Esophagus muscularis mucosa (tissue), 3 donors: Measurements from ENCODE around the gene SDHAF4.
"Not testable (repeated sequence)": the region's sequence is repeated elsewhere in the genome, so short reads cannot be mapped to it uniquely, and the experiment has no call there.

ENCODE experiments used
- POLR2A ChIP-seq: fragments of 450-650 bp; IDR thresholded peaks from one replicate; pipeline ENCODE4 v1.6.1; 2017; ENCODE audit warnings: antibody characterized with exemption, moderate library complexity, mild to moderate bottlenecking, low read depth
- POLR2AphosphoS5 ChIP-seq, 2 donors: sonication (generic); formaldehyde crosslinking; IDR thresholded peaks; one replicate each; pipeline ENCODE4 v1.6.1; 2017; ENCODE audit warnings: antibody characterized with exemption in 2 of 2
- TF ChIP-seq, protein P1 (sequence below), 3 experiments: fragments of 200-600 bp in 2 of 3; fragments of 450-650 bp in 1 of 3; sonication (generic) in 2 of 3; IDR thresholded peaks; one replicate each; pipeline ENCODE4 v1.5.1; 2017 to 2019; ENCODE audit warnings: antibody characterized with exemption in 3 of 3, mild to moderate bottlenecking in 2 of 3, moderate library complexity in 1 of 3

DNA sequence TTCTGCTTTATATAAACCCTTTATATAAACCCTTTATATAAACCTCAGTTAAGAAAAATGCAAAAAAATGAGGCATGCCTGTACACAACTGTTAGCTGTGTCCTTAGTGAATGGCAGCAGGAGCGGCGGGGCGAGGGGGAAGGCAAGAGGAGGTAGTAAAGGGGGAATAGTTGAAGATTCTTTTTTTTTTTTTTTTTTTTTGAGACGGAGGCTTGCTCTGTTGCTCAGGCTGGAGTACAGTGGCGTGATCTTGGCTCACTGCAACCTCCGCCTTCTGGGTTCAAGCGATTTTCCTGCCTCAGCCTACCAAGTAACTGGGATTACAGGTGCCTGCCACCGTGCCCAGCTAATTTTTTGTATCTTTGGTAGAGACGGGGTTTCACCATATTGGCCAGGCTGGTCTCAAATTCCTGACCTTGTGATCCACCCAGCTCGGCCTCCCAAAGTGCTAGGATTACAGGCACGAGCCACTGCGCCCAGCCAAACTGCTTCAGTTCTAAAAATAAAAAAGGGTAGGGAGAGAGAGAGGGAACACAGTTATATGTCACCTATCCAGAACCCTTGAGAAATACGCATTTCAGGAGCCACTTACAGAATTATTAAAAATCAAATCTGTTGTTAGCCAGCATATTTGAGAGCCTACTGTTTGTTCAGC, 14.3 kb upstream of the SDHAF4 start:
- TF ChIP-seq POLR2A; POLR2AphosphoS5 (IDR thresholded peaks at IDR 0.05): not testable (repeated sequence)
- TF ChIP-seq, protein P1, sequence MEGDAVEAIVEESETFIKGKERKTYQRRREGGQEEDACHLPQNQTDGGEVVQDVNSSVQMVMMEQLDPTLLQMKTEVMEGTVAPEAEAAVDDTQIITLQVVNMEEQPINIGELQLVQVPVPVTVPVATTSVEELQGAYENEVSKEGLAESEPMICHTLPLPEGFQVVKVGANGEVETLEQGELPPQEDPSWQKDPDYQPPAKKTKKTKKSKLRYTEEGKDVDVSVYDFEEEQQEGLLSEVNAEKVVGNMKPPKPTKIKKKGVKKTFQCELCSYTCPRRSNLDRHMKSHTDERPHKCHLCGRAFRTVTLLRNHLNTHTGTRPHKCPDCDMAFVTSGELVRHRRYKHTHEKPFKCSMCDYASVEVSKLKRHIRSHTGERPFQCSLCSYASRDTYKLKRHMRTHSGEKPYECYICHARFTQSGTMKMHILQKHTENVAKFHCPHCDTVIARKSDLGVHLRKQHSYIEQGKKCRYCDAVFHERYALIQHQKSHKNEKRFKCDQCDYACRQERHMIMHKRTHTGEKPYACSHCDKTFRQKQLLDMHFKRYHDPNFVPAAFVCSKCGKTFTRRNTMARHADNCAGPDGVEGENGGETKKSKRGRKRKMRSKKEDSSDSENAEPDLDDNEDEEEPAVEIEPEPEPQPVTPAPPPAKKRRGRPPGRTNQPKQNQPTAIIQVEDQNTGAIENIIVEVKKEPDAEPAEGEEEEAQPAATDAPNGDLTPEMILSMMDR (IDR thresholded peaks at IDR 0.05): not testable (repeated sequence)
